ENCODE data around the gene NMNAT2.

Gene NMNAT2

DNA sequence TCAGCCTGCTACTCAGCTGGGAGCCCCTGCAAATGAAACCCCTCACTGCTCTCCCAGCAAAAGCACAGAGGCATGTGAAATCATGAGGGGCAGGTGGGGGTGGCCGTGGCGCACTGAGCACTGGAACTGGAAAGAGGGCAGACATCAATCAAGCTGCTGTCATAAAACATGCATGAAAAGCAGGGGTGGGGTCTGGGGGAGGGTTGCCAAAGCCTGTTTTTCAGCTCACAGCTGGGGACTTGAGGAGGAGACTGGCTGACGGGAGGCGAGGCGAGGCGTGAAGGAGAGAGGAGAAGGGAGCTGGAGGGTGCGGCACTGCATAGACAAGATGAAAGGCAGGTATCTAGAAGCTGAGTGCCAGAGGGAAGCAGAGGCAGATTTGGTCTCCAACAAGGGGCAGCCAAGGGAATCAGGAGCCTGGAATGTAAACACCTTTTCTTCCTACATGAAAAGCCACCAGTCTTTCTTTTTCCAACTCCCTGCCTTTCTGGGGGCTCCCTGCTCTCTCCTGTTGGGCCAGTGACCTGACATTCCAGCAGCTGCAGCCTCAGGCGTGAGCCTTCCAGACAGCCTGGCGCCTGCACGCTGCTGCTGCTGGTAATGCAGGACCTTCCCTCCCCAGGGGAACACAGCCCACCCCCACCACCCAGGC, 87.0 kb downstream of the NMNAT2 start:
- TF ChIP-seq, protein P1, sequence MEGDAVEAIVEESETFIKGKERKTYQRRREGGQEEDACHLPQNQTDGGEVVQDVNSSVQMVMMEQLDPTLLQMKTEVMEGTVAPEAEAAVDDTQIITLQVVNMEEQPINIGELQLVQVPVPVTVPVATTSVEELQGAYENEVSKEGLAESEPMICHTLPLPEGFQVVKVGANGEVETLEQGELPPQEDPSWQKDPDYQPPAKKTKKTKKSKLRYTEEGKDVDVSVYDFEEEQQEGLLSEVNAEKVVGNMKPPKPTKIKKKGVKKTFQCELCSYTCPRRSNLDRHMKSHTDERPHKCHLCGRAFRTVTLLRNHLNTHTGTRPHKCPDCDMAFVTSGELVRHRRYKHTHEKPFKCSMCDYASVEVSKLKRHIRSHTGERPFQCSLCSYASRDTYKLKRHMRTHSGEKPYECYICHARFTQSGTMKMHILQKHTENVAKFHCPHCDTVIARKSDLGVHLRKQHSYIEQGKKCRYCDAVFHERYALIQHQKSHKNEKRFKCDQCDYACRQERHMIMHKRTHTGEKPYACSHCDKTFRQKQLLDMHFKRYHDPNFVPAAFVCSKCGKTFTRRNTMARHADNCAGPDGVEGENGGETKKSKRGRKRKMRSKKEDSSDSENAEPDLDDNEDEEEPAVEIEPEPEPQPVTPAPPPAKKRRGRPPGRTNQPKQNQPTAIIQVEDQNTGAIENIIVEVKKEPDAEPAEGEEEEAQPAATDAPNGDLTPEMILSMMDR (IDR thresholded peaks at IDR 0.05; ENCODE audit: insufficient read depth, missing control alignments) = no peak
- FAIRE-seq (no peak), DNase-seq (ENCODE audit: insufficient read length, low spot score) (no peak)

- DNase-seq (ENCODE audit: insufficient read length, low spot score) (no peak), FAIRE-seq (no peak)
- TF ChIP-seq, protein P1 (IDR thresholded peaks at IDR 0.05; ENCODE audit: insufficient read depth, missing control alignments) = no peak
These were observed 87.8 kb downstream of the NMNAT2 start for GRCh38 chr1:183330335-183330734.

DNA sequence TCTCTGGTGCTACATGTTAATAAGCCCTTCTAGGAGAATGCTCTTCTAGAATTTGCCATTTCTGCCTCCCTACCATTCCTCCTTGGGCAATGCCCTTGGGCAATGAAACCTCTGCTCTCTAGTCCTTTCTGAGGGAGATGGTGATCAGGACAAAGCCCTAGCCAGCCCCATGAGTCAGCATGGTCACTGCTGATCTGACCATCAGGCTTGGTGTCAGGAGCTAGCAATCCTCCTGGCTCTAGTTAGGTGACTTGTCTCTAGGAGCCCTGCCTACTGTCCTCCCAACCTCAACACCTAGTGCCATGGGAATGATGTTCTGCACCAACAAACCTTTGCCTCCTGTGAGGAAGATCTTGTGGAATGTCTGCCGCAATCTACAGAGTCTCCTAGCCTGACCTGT, 89.8 kb downstream of the NMNAT2 start:
- DNase-seq (ENCODE audit: insufficient read length, low spot score) = no peak
- TF ChIP-seq, protein P1 (IDR thresholded peaks at IDR 0.05; ENCODE audit: insufficient read depth, missing control alignments) = no peak
- FAIRE-seq = no peak

- DNase-seq (ENCODE audit: insufficient read length, low spot score) (no peak), FAIRE-seq (no peak)
- TF ChIP-seq, protein P1 (IDR thresholded peaks at IDR 0.05; ENCODE audit: insufficient read depth, missing control alignments) = no peak
These were observed 90.5 kb downstream of the NMNAT2 start for GRCh38 chr1:183327434-183328290.

- DNase-seq (ENCODE audit: insufficient read length, low spot score) (no peak), FAIRE-seq (no peak)
- TF ChIP-seq, protein P1 (IDR thresholded peaks at IDR 0.05; ENCODE audit: insufficient read depth, missing control alignments) = no peak
These were observed 94.1 kb downstream of the NMNAT2 start for GRCh38 chr1:183323849-183324683.

DNA sequence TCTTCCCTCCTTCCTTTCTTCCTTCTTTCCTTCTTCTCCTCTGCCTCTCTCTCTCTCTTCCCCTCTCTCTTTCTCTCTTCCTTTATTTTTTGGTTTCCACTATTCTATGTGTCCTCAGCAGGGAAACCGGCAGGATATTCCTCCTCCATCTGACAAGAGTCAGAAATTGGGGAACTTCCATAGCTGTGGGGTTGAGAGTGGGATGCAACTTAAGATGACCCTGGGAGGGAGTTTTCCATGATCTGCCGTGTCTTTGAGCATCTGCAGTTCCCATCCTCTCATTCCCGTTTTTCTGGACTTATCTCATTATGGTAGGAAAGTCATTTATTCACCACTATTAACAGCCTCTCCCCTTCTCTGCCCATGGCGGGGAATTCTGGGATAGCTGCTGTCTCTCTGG, 98.6 kb downstream of the NMNAT2 start:
- TF ChIP-seq, protein P1 (IDR thresholded peaks at IDR 0.05; ENCODE audit: insufficient read depth, missing control alignments) = no peak
- DNase-seq (ENCODE audit: insufficient read length, low spot score) (no peak), FAIRE-seq (no peak)
